ENCODE data around the gene ZFP36L2.

DNA sequence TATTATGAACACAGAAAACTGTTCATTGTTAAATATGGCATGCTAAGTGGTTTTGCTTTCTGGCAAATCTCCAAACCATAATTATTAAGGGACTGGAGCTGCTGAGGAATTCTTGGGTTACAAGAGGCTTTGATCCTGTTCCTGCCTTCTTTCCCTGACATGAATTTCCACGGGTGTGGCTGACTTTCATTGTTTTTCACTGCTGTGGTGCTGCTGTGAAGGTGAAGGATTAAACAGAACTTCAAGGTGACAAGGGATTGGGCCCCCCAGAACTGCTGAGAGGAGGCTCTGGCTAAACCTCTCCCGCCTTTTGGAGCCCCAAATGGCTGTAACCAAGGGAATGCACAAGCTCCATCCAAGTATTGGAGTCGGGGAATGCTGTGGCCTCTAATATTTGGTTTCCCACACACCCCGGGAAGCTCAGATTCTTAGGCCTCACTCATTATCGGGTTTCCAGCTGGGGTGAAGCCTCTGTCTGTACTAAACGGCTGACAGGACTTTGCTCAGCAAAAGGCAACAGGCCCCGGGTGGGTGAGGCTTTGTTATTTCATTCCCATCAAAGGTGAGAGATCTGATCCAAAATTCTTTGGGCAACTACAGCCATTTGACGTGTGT, 29.0 kb upstream of the ZFP36L2 start:
- TF ChIP-seq, protein P1, sequence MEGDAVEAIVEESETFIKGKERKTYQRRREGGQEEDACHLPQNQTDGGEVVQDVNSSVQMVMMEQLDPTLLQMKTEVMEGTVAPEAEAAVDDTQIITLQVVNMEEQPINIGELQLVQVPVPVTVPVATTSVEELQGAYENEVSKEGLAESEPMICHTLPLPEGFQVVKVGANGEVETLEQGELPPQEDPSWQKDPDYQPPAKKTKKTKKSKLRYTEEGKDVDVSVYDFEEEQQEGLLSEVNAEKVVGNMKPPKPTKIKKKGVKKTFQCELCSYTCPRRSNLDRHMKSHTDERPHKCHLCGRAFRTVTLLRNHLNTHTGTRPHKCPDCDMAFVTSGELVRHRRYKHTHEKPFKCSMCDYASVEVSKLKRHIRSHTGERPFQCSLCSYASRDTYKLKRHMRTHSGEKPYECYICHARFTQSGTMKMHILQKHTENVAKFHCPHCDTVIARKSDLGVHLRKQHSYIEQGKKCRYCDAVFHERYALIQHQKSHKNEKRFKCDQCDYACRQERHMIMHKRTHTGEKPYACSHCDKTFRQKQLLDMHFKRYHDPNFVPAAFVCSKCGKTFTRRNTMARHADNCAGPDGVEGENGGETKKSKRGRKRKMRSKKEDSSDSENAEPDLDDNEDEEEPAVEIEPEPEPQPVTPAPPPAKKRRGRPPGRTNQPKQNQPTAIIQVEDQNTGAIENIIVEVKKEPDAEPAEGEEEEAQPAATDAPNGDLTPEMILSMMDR (IDR thresholded peaks at IDR 0.05; ENCODE audit: insufficient read depth, low read length): no peak
- no peak for TF ChIP-seq POLR2AphosphoS5 (IDR thresholded peaks at IDR 0.05; ENCODE audit: low read depth)
